K562 (cell line): ENCODE measurements around the gene LRP1B. TPM values are rescaled to one million over a fixed set of nuclear protein-coding genes. Genes with fewer than 3 reads are reported as not detected.

Experiments used
- HLTF ChIP-seq: fragments of 450-650 bp; IDR thresholded peaks from 2 replicates; pipeline ENCODE4 v1.6.1; 2016
- RBM14 ChIP-seq: fragments of 200-400 bp; formaldehyde crosslinking; IDR thresholded peaks from 2 replicates; pipeline ENCODE4 v1.6.1; 2018; ENCODE audit warnings: low read depth, mild to moderate bottlenecking, low read length, moderate library complexity, borderline replicate concordance; ENCODE audit not compliant: insufficient read depth
- TRIM24 ChIP-seq, 2 experiments: fragments of 450-650 bp; IDR thresholded peaks; 2 replicates each; pipeline ENCODE4 v1.6.1; 2016
- polyA plus RNA-seq, 8 experiments: library from polyadenylated mRNA; depleted of rRNA in 4 of 8; stranded (reverse) in 5 of 8; unstranded in 3 of 8; fragments of >200 nt; fragmentation: Nextera tagmentation in 2 of 8; fragmentation: Illumina TruSeq in 1 of 8; extraction: Ambion mirVana in 2 of 8; extraction: Trizol in 1 of 8; gene quantifications; 2 replicates each; pipeline versions ENCODE4 v1.2.1 to v1.2.3, GENCODE V29; 2011 to 2014; ENCODE audit warnings: inconsistent platforms in 1 of 8, missing spikeins in 1 of 8
- total RNA-seq, 7 experiments: library from RNA; depleted of rRNA in 6 of 7; stranded (reverse); fragments of >200 nt in 6 of 7; fragmentation: Illumina TruSeq in 2 of 7; extraction: Trizol in 2 of 7; gene quantifications; 2 replicates each; pipeline versions ENCODE4 v1.2.1 to v1.2.3, GENCODE V29; 2011 to 2021; ENCODE audit warnings: low replicate concordance in 1 of 7
- TF ChIP-seq, protein P1 (sequence below): fragments of 450-650 bp; IDR thresholded peaks from 2 replicates; pipeline ENCODE4 v1.6.1; 2016; ENCODE audit warnings: low read depth
- TF ChIP-seq, protein P2 (sequence below), 2 experiments: fragments of 250-450 bp in 1 of 2; fragments of 450-650 bp in 1 of 2; sonication (Bioruptor Pico) in 1 of 2; IDR thresholded peaks; 2 replicates each; pipeline versions ENCODE4 v1.6.1 to v1.8.0; 2016 to 2021; ENCODE audit warnings: mild to moderate bottlenecking in 2 of 2, moderate library complexity in 2 of 2, missing compliant biosample characterization in 1 of 2, missing genetic modification characterization in 1 of 2

Gene LRP1B
- total and polyA plus RNA-seq, 9 of the 15 experiments (the other 6 are each of a cell fraction or from before 2014, with no cell fraction given), result not detected

- TF ChIP-seq, protein P1, sequence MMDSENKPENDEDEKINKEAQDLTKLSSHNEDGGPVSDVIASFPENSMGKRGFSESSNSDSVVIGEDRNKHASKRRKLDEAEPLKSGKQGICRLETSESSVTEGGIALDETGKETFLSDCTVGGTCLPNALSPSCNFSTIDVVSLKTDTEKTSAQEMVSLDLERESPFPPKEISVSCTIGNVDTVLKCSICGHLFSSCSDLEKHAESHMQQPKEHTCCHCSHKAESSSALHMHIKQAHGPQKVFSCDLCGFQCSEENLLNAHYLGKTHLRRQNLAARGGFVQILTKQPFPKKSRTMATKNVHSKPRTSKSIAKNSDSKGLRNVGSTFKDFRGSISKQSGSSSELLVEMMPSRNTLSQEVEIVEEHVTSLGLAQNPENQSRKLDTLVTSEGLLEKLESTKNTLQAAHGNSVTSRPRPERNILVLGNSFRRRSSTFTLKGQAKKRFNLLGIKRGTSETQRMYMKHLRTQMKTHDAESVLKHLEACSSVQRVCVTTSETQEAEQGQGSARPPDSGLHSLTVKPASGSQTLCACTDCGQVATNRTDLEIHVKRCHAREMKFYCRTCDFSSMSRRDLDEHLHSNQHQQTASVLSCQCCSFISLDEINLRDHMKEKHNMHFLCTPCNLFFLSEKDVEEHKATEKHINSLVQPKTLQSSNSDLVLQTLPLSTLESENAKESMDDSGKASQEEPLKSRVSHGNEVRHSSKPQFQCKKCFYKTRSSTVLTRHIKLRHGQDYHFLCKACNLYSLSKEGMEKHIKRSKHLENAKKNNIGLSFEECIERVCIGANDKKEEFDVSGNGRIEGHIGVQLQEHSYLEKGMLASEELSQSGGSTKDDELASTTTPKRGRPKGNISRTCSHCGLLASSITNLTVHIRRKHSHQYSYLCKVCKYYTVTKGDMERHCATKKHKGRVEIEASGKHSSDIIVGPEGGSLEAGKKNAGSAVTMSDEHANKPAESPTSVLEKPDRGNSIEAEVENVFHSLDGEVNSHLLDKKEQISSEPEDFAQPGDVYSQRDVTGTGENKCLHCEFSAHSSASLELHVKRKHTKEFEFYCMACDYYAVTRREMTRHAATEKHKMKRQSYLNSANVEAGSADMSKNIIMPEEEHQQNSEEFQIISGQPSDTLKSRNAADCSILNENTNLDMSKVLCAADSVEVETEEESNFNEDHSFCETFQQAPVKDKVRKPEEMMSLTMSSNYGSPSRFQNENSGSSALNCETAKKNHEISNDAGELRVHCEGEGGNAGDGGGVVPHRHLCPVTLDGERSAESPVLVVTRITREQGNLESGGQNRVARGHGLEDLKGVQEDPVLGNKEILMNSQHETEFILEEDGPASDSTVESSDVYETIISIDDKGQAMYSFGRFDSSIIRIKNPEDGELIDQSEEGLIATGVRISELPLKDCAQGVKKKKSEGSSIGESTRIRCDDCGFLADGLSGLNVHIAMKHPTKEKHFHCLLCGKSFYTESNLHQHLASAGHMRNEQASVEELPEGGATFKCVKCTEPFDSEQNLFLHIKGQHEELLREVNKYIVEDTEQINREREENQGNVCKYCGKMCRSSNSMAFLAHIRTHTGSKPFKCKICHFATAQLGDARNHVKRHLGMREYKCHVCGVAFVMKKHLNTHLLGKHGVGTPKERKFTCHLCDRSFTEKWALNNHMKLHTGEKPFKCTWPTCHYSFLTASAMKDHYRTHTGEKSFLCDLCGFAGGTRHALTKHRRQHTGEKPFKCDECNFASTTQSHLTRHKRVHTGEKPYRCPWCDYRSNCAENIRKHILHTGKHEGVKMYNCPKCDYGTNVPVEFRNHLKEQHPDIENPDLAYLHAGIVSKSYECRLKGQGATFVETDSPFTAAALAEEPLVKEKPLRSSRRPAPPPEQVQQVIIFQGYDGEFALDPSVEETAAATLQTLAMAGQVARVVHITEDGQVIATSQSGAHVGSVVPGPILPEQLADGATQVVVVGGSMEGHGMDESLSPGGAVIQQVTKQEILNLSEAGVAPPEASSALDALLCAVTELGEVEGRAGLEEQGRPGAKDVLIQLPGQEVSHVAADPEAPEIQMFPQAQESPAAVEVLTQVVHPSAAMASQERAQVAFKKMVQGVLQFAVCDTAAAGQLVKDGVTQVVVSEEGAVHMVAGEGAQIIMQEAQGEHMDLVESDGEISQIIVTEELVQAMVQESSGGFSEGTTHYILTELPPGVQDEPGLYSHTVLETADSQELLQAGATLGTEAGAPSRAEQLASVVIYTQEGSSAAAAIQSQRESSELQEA, result no peak
- TF ChIP-seq HLTF, result no peak
- TF ChIP-seq TRIM24 (IDR thresholded peaks at IDR 0.05), result no peak
- no peak for TF ChIP-seq RBM14
- TF ChIP-seq, protein P2, sequence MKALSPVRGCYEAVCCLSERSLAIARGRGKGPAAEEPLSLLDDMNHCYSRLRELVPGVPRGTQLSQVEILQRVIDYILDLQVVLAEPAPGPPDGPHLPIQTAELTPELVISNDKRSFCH (CRISPR knock-in tag; IDR thresholded peaks at IDR 0.05), result no peak
- TF ChIP-seq, protein P2 (tag; IDR thresholded peaks at IDR 0.05), result no peak
Observed at GRCh38 chr2:142037744-142038143, 93.1 kb downstream of the LRP1B start (continued).
